EL (cell line): ENCODE measurements around the gene TEX54.
A peak's percentile ranks its signal among the peaks of the same experiment; 100 is the strongest.
"Not testable (repeated sequence)": the region's sequence is repeated elsewhere in the genome, so short reads cannot be mapped to it uniquely, and the experiment has no call there.

ENCODE experiments used
- DNase-seq: peaks from one replicate; pipeline ENCODE4 v3.0.0-alpha.2; 2016

The TEX54 gene

GRCh38 chr11:62832336-62833234 lies at the start of gene TEX54:
Gene TEX54, minus strand, starts transcription at chr11:62832841.
- peak; percentile 48 for DNase-seq

- DNase-seq = no peak
Measured at GRCh38 chr11:62882431-62882749, 49.7 kb upstream of the TEX54 start.

- peak; percentile 98 for DNase-seq
Measured at GRCh38 chr11:62881579-62882430, 49.2 kb upstream of the TEX54 start.

DNA sequence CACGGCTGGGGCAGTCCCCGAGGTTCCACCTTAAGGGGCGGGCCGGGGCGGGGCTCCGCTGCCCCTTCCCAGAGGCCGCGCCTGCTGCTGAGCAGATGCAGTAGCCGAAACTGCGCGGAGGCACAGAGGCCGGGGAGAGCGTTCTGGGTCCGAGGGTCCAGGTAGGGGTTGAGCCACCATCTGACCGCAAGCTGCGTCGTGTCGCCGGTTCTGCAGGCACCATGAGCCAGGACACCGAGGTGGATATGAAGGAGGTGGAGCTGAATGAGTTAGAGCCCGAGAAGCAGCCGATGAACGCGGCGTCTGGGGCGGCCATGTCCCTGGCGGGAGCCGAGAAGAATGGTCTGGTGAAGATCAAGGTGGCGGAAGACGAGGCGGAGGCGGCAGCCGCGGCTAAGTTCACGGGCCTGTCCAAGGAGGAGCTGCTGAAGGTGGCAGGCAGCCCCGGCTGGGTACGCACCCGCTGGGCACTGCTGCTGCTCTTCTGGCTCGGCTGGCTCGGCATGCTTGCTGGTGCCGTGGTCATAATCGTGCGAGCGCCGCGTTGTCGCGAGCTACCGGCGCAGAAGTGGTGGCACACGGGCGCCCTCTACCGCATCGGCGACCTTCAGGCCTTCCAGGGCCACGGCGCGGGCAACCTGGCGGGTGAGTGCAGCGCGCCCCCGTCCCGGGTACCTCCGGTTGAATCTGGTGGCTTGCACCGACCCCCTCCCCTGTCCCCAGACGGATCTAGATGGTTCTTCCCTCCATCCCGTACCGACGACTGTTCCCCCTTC lies 48.4 kb upstream of the TEX54 start, which contains the start of gene SLC3A2:
Gene SLC3A2, plus strand, starts transcription at position 94 of the 776 bp plus-strand sequence. Its CDS starts 128 bp downstream, at position 222.
- DNase-seq = peak; percentile 92

DNA sequence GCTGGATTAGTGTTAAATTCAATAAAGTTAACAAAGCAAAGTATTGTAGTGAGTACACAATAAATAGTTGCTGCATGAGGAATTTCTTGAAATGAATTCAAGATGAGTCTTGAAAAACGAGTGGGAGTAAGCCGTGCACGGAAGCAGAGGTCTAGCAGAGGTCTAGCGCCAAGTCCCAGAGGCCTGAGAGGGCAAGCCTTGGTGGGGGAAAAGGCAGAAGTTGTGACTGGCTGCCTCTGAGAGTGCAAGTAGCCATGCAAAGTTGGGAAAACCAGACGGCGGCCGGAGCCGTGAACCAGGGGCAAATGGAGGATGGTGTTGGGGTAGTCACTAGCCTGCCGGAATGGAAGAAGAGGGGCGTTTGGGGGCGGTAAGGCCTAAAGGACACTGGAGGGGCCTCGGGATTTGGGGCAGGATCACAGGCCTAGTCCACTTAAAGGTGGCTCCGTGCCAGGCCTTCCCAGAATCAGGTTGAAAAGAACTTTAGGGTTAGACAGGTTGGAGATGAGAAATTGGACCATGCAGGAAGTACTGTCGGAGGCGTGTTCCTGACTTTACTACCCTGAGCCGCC lies 47.7 kb upstream of the TEX54 start:
- peak; percentile 83 for DNase-seq

- no peak for DNase-seq
Measured at GRCh38 chr11:62879235-62879978, 46.8 kb upstream of the TEX54 start.

DNA sequence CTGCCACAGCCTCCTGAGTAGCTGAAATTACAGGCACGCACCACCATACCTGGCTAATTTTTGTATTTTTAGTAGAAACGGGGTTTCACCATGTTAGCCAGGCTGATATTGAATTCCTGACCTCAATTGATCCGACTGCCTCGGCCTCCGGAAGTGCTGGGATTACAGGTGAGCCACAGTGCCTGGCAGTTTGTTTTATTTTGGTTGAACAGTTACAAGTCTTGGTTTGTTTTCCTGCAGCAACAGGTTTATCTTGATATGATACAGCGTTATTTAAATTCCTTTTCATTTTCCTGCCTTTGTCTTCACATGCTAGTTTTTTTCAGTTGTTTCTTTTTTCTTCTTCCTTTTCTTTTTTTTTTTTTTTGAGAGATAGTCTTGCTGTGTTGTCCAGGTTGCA lies 44.1 kb upstream of the TEX54 start:
- no peak for DNase-seq

- no peak for DNase-seq
Measured at GRCh38 chr11:62875698-62876478, 43.2 kb upstream of the TEX54 start.

GRCh38 chr11:62874851-62875250 lies 42.2 kb upstream of the TEX54 start:
- no peak for DNase-seq

DNA sequence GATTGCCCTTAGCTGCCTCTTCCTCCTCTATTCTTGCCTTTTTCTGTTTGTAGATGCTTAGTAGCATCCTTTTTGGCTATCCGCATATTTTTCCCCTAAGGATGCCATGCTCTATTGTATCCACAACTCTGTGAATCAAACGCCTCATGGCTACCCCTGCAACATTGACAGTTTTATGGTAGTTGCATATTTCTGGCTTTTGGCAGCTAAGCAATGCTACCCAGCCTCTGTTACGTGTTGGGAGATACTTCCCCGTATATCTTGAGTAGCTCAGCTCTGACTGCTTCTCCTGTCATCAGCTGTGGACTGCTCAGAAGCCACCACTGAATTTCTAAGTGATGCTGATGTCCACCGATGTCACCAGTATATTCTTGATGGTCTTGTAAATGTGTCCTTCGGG lies 33.0 kb upstream of the TEX54 start:
- no peak for DNase-seq

DNA sequence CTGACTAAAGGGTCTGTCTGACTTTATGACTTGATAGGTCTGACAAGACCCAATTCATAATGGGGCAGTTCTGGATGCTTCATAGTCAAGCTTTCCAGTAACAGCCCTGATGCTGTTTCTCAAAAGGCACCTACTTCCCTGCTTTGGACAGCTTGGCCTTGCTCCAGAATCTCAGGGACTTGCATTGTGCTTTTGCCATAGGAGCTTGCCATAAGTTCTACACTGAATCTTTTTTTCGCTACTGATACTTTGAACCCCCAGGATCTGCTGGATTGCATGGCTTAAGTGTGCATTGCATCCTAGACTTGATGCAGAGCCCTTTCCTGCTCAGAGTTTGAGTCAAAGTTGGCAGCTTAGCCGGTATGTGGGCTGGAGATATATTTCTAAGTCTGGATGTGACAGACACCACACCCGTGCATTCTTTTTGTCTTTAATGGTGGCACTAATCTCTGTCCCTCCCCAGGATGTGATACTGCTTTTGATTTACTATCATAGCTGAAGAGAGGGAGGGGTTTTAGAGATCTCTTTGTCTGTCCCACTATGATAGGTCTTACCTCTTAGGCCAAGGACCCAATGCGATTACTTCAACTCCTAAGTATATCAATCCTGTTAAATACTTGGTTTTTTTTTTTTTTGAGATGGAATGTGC lies 31.2 kb upstream of the TEX54 start:
- DNase-seq = no peak

DNA sequence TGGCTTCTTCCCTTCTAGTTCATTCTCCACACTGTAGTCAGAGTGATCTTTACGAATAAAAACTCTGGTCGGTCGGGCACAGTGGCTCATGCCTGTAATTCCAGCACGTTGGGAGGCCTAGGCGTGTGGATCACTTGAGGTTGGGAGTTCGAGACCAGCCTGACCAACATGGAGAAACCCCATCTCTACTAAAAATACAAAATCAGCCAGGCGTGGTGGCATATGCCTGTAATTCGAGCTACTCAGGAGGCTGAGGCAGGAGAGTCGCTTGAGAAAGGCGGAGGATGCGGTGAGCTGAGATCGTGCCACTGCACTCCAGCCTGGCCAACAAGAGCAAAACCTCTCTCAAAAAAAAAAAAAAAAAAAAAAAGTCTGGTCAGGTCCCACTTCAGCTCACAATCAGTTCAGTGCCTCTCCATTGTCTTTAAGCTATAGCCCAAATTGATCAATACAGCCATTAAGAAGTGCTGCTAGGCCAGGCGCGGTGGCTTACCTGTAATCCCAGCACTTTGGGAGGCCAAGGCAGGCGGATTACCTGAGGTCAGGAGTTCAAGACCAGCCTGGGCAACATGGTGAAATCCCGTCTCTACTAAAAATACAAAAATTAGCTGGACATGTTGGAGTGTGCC lies 29.0 kb upstream of the TEX54 start:
- DNase-seq = not testable (repeated sequence)

DNA sequence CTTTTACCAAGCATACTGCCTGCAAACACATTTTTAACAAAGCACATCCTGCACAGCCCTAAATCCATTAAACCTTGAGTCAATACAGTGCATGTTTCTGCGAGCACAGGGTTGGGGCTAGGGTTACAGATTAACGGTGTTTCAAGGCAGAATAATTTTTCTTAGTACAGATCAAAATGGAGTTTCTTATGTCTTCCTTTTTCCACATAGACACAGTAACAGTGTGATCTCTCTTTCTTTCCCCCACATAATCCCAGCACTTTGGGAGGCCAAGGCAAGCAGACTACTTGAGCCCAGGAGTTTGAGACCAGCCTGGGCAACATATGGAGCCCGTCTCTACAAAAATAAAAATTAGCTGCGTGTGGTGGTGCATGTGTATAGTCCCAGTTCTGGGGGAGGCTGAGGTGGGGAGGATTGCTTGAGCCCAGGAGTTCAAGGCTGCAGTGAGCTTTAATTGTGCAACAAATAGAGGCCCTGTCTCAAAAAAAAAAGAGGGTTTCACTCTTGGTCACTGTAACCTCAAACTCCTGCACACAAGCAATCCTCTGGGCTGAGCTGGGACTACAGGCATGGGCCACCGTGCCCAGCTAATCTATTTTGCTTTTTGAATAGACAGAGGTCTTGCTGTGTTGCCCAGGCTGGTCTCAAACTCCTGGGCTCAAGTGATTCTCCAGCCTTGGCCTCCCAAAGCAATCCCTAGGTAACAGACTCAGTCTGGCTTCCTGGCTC lies 28.4 kb upstream of the TEX54 start:
- DNase-seq = no peak

GRCh38 chr11:62859281-62859703 lies 26.7 kb upstream of the TEX54 start:
- not testable (repeated sequence) for DNase-seq

DNA sequence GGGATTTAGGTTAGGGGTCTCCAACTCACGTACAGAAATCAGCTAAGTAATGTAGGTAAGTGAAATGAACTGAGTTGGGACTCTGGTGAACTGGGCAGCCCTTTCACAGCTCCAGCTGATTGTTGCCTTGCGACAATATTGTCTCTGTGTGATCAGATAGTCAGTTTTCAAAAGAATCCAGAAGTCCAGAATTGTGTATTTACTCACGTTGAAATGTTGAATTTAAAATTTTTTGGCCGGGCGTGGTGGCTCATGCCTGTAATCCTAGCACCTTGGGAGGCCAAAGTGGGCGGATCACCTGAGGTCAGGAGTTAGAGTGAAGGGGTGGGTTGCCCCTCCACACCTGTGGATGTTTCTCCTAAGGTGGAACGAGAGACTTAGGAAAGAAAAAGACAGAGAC lies 25.6 kb upstream of the TEX54 start:
- no peak for DNase-seq

- peak; percentile 42 for DNase-seq
Measured at GRCh38 chr11:62857541-62857982, 24.9 kb upstream of the TEX54 start.

GRCh38 chr11:62856333-62856895 lies 23.8 kb upstream of the TEX54 start:
- no peak for DNase-seq

- peak; percentile 99 for DNase-seq
Measured at GRCh38 chr11:62855571-62856332, 23.1 kb upstream of the TEX54 start.
